GM18511 (cell line): ENCODE measurements around the gene FJX1.
"Not testable (repeated sequence)": the region's sequence is repeated elsewhere in the genome, so short reads cannot be mapped to it uniquely, and the experiment has no call there.

Experiments used
- ATAC-seq: cut with Tn5 transposase; IDR thresholded peaks from one replicate; pipeline ENCODE4 v1.9.1; 2021; ENCODE audit warnings: mild to moderate bottlenecking, moderate library complexity; ENCODE audit not compliant: unreplicated experiment

FJX1 gene

DNA sequence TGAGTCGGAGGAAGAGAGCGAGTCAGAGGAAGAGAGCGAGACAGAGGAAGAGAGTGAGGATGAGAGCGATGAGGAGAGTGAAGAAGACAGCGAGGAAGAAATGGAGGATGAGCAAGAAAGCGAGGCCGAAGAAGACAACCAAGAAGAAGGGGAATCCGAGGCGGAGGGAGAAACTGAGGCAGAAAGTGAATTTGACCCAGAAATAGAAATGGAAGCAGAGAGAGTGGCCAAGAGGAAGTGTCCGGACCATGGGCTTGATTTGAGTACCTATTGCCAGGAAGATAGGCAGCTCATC is 45.1 kb downstream of the FJX1 start:
- no peak for ATAC-seq

DNA sequence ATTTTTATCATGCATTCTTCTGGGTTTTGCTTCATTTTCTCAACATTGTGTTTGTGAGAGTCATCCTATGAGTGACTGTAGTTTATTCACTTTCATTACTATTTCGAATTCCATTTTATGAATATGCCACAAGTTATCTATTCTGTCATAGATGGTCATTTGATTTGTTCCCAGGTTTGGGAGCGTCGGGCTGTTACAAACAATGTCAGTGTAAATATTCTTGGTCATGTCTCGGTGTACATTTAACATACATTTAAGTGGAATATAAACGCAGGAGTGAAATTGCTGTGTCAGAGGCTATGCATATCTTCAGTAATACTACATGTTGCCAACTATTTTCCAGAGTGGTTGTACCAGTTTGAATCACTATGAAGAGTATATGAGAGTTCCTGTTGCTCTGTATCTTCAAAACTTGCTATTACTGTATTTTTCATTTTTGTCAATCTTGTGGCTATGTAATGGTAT is 46.7 kb downstream of the FJX1 start:
- no peak for ATAC-seq

DNA sequence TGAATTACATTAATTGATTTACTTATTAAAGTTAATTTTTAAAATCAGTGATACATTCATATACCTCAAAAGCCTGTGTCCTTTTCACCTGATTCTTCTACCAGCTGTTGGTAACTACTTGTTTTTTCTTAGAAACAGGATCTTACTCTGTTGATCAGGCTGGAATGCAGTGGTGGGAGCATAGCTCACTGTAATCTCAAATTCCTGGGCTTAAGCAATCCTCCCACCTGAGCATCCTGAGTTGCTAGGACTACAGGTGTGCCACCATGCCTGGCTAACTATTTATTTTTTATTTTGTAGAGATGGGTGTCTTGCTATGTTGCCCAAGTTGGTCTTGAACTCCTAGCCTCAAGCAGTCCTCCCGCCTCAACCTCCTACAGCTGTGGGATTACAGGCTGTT is 49.0 kb downstream of the FJX1 start:
- ATAC-seq = no peak

DNA sequence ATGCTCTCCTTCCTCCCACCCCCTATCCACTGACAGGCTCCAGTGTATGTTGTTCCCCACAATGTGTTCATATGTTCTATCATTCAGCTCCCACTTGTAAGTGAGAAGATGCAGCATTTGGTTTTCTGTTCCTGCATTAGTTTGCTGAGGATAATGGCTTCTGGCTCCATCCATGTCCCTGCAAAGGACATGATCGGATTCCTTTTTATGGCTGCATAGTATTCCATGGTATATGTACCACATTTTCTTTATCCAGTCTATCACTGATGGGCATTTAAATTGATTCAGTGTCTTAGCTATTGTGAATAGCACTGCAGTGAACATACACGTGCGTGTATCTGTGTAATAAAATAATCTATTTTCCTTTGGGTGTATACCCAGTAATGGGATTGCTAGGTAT is 50.1 kb downstream of the FJX1 start:
- ATAC-seq = not testable (repeated sequence)
